Endothelial cell of umbilical vein (primary cell): Measurements from ENCODE around the gene GET4. TPM values are rescaled to one million over a fixed set of nuclear protein-coding genes. Genes with fewer than 3 reads are reported as not detected.

Experiments used
- BruUV-seq: library from RNA; stranded (reverse); fragments of 400-500 nt; replicated peaks from 2 replicates; lab custom pipeline; 2021; lab: Mats Ljungman, UMichigan
- CTCF ChIA-PET: fragments of 300-600, 350-600 bp; sonication (Branson Sonifier 250); formaldehyde crosslinking; loops from one replicate; lab custom pipeline; 2021; ENCODE audit warnings: antibody characterized with exemption, inconsistent platforms; lab: Charles Lee
- POLR2A ChIA-PET: fragments of 300-600, 350-600 bp; sonication (Branson Sonifier 250); formaldehyde crosslinking; loops from one replicate; lab custom pipeline; 2021; ENCODE audit warnings: antibody characterized with exemption, inconsistent platforms; lab: Charles Lee
- DNase-seq: peaks from one replicate; pipeline ENCODE4 v3.0.0-alpha.2; 2011; ENCODE audit warnings: low read depth, low spot score
- FAIRE-seq: peaks from 2 replicates; lab custom pipeline; 2011; peaks lifted over from hg19 to GRCh38; lab: Jason Lieb, UNC
- H2AFZ ChIP-seq: 2 replicates; pipeline ENCODE4 v1.6.0; 2012; ENCODE audit warnings: low read depth, low read length, control low read depth, inconsistent platforms
- H3K27ac ChIP-seq: 2 replicates; pipeline ENCODE4 v1.5.1; 2011; ENCODE audit warnings: low read depth, mild to moderate bottlenecking, control low read depth, low read length, moderate library complexity; ENCODE audit not compliant: insufficient read depth
- H3K27me3 ChIP-seq, 2 experiments: 2 replicates each; pipeline versions ENCODE4 v1.6.0 to v1.6.1; 2011; ENCODE audit warnings: low read length in 2 of 2, mixed read lengths in 1 of 2; ENCODE audit not compliant: control insufficient read depth in 2 of 2, insufficient read depth in 2 of 2
- H3K36me3 ChIP-seq, 2 experiments: 2 replicates in 1 of 2; 3 replicates in 1 of 2; pipeline ENCODE4 v1.5.1; 2011; ENCODE audit warnings: low read length in 2 of 2, mild to moderate bottlenecking in 1 of 2, moderate library complexity in 1 of 2; ENCODE audit not compliant: control insufficient read depth in 2 of 2, insufficient read depth in 2 of 2; ENCODE audit errors: extremely low read depth in 1 of 2
- H3K4me1 ChIP-seq: 3 replicates; pipeline ENCODE4 v1.5.1; 2011; ENCODE audit warnings: mild to moderate bottlenecking, low read length; ENCODE audit not compliant: control insufficient read depth, insufficient read depth; ENCODE audit errors: extremely low read depth
- H3K4me2 ChIP-seq: 2 replicates; pipeline ENCODE4 v1.6.1; 2011; ENCODE audit warnings: low read length, control low read depth, mixed read lengths; ENCODE audit not compliant: insufficient read depth
- H3K4me3 ChIP-seq, 3 experiments: fragments of 200-600 bp in 1 of 3; sonication (generic), shearing (Covaris generic) in 1 of 3; replicated peaks in 1 of 3; 2 replicates each; pipeline ENCODE4 v1.5.1; 2011 to 2016; ENCODE audit warnings: control low read depth in 3 of 3, low read length in 3 of 3, mild to moderate bottlenecking in 2 of 3, inconsistent platforms in 1 of 3, low read depth in 1 of 3, moderate library complexity in 1 of 3; ENCODE audit not compliant: insufficient read depth in 1 of 3
- H3K79me2 ChIP-seq: 2 replicates; pipeline ENCODE4 v1.6.0; 2012; ENCODE audit warnings: low read length, inconsistent platforms; ENCODE audit not compliant: control insufficient read depth, insufficient read depth
- H3K9ac ChIP-seq: replicated peaks from 2 replicates; pipeline ENCODE3; 2011; ENCODE audit warnings: low read length, control low read depth; ENCODE audit not compliant: insufficient read depth; ENCODE audit errors: extremely low read depth
- H3K9me1 ChIP-seq: replicated peaks from 3 replicates; pipeline ENCODE4 v1.6.0; 2011; ENCODE audit warnings: mild to moderate bottlenecking, low read length; ENCODE audit not compliant: control insufficient read depth, insufficient read depth; ENCODE audit errors: extremely low read depth
- H3K9me3 ChIP-seq: replicated peaks from 2 replicates; pipeline ENCODE4 v1.5.1; 2012; ENCODE audit warnings: low read length, inconsistent platforms; ENCODE audit not compliant: control insufficient read depth, insufficient read depth
- H4K20me1 ChIP-seq: replicated peaks from 2 replicates; pipeline ENCODE3; 2011; ENCODE audit warnings: mild to moderate bottlenecking, low read length; ENCODE audit not compliant: control insufficient read depth, insufficient read depth; ENCODE audit errors: extremely low read depth
- CTCF ChIP-seq, 2 donors: IDR thresholded peaks; 1 replicate in 1 of 2; 2 replicates in 1 of 2; pipeline ENCODE4 v1.5.1; 2011; ENCODE audit warnings: low read length in 2 of 2, mild to moderate bottlenecking in 2 of 2, moderate library complexity in 2 of 2, control low read depth in 1 of 2, inconsistent platforms in 1 of 2, low read depth in 1 of 2; ENCODE audit not compliant: insufficient read depth in 1 of 2; ENCODE audit errors: extremely low read depth in 1 of 2
- EZH2 ChIP-seq: IDR thresholded peaks from 2 replicates; pipeline ENCODE4 v1.6.1; 2012; ENCODE audit warnings: borderline replicate concordance, low read depth, mild to moderate bottlenecking, moderate library complexity, low read length, inconsistent platforms; ENCODE audit not compliant: severe bottlenecking
- FOS ChIP-seq: IDR thresholded peaks from 2 replicates; pipeline ENCODE4 v1.6.1; 2011; ENCODE audit warnings: mild to moderate bottlenecking, low read length, moderate library complexity, borderline replicate concordance; ENCODE audit not compliant: insufficient read depth
- GATA2 ChIP-seq: IDR thresholded peaks from 2 replicates; pipeline ENCODE4 v1.7.0; 2011; ENCODE audit warnings: low read depth, mild to moderate bottlenecking, moderate library complexity, mixed read lengths, low read length; ENCODE audit not compliant: insufficient read length, insufficient read depth
- JUN ChIP-seq: IDR thresholded peaks from 2 replicates; pipeline ENCODE4 v1.6.1; 2011; ENCODE audit warnings: borderline replicate concordance, low read depth; ENCODE audit not compliant: insufficient read length, insufficient read depth
- MAX ChIP-seq: IDR thresholded peaks from 2 replicates; pipeline ENCODE4 v1.6.1; 2011; ENCODE audit not compliant: insufficient read depth, insufficient read length
- MYC ChIP-seq: IDR thresholded peaks from one replicate; pipeline ENCODE4 v1.6.1; 2011; ENCODE audit warnings: mild to moderate bottlenecking, low read depth, low read length
- POLR2A ChIP-seq: IDR thresholded peaks from 2 replicates; pipeline ENCODE4 v1.6.1; 2012; ENCODE audit warnings: low read depth, mild to moderate bottlenecking, control low read depth, low read length
- POLR2AphosphoS5 ChIP-seq: IDR thresholded peaks from 2 replicates; pipeline ENCODE4 v1.6.1; 2012; ENCODE audit warnings: low read depth, mild to moderate bottlenecking, control low read depth, low read length, moderate library complexity; ENCODE audit not compliant: insufficient read depth
- dilution Hi-C: fragments of 300-500 bp; cut with MboI; formaldehyde crosslinking; loops from one replicate; pipeline ENCODE4 v1.15.0; 2019; ENCODE audit warnings: low sequenced_read_pairs; ENCODE audit not compliant: extremely low pct_ligation_motif_present
- intact Hi-C: fragments of 100-400 bp; cut with micrococcal nuclease; formaldehyde crosslinking; loops from one replicate; pipeline ENCODE4 v1.10.0; 2022
- polyA plus RNA-seq, 4 experiments: library from polyadenylated mRNA; depleted of rRNA in 3 of 4; stranded (reverse) in 3 of 4; unstranded in 1 of 4; fragments of >200 nt; gene quantifications; 2 replicates each; pipeline versions ENCODE4 v1.2.1 to v1.2.3, GENCODE V29; 2011 to 2012; ENCODE audit warnings: missing spikeins in 1 of 4
- total RNA-seq: library from RNA; stranded (reverse); gene quantifications from 2 replicates; pipeline ENCODE4 v1.2.3, GENCODE V29; 2021

The GET4 gene
- total and polyA plus RNA-seq, 2 donors (not counting 3 experiments of a cell fraction or from before 2014, with no cell fraction given): 48.4 to 58.1 TPM

GRCh38 chr7:926061-927030, 50.0 kb downstream of the GET4 start:
- no peak for TF ChIP-seq CTCF (IDR thresholded peaks at IDR 0.05; ENCODE audit: extremely low read depth in 1 of 2, insufficient read depth in 1 of 2, low read depth in 1 of 2, low read length in 2 of 2)
- TF ChIP-seq EZH2: no peak
- TF ChIP-seq POLR2A: no peak
- TF ChIP-seq MYC: no peak
- no peak for TF ChIP-seq POLR2AphosphoS5
- no peak for TF ChIP-seq FOS
- TF ChIP-seq JUN: no peak
- no peak for TF ChIP-seq GATA2
- no peak for TF ChIP-seq MAX
- Histone ChIP-seq H4K20me1 (no peaks in the 10 kb centered on the region), H3K4me3 (no peak overlapping the region), H3K79me2 (no peaks in the 10 kb centered on the region), H3K9me1 (no peaks in the 10 kb centered on the region), H3K4me2 (no peak overlapping the region), H3K36me3 (no peaks in the 10 kb centered on the region), H3K27me3 (no peaks in the 10 kb centered on the region), H3K4me1 (peaks cover 11% of the 10 kb centered on the region), H3K9ac (no peak overlapping the region), H3K9me3 (no peaks in the 10 kb centered on the region), H3K27ac (no peak overlapping the region), H2AFZ (no peak overlapping the region)
- BruUV-seq: no TSS peak
- no peak for FAIRE-seq
- DNase-seq: no peak
- intact Hi-C loops (no loop called here), dilution Hi-C loops (no loop called here)
- ChIA-PET POLR2A (no interaction called here), CTCF (no interaction called here)
